IPS-NIHi7 (cell line): Measurements from ENCODE around the gene SBNO1.
"Not testable (repeated sequence)": the region's sequence is repeated elsewhere in the genome, so short reads cannot be mapped to it uniquely, and the experiment has no call there.

Experiments
- DNase-seq: peaks from one replicate; pipeline ENCODE4 v3.0.0; 2012; ENCODE audit warnings: mixed read lengths; ENCODE audit errors: extremely low spot score

The SBNO1 gene

DNA sequence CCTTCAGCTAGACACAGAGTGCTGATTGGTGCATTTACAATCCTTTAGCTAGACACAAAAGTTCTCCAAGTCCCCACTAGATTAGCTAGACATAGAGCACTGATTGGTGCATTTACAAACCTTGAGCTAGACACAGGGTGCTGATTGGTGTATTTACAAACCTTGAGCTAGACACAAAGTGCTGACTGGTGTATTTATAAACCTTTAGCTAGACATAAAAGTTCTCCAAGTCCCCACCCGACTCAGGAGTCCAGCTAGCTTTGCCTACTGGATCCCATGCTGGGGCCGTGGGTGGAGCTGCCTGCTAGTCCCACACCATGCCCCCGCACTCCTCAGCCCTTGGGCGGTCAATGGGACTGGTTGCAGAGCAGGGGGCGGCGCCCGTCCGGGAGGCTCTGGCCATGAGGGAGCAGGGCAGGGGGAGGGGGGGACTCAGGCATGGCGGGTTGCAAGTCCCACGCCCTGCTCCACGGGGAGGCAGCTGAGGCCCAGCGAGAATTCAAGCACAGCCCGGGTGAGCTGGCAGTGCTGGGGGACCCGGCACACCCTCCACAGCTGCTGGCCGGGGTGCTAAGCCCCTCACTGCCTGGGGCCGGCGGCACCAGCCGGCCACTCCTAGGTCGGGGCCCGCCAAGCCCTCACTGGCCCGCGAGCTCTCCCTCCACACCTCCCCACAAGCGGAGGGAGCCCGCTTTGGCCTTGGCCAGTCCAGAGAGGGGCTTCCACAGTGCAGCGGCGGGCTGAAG is 115.5 kb downstream of the SBNO1 start:
- DNase-seq, result not testable (repeated sequence)

DNA sequence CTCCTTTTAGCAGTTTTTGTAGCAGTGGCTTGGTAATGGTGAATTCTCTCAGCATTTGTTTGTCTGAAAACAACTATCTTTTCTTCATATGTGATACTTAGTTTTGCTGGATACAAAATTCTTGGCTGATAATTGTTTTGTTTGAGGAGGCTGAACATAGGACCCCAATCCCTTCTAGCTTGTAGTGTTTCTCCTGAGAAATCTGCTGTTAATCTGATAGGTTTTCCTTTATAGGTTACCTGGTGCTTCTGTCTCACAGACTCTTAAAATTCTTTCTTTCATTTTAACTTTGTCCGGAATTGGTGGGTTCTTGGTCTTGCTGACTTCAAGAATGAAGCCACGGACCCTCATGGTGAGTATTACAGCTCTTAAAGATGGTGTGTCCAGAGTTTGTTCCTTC is 116.5 kb downstream of the SBNO1 start:
- DNase-seq, result not testable (repeated sequence)

DNA sequence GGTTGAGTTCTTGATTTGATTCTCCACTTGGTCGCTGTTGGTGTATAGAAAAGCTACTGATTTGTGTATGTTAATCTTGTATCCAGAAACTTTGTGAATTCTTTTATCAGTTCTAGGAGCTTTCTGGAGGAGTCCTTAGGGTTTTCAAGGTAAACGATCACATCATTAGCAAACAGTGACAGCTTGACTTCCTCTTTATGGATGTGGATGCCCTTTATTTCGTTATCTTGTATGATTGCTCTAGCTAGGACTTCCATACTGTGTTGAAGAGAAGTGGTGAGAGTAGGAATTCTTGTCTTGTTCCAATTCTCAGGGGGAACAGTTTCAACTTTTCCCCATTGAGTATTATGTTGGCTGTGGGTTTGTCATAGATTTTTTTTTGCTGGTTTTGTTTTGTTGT is 119.0 kb downstream of the SBNO1 start:
- DNase-seq, result no peak

DNA sequence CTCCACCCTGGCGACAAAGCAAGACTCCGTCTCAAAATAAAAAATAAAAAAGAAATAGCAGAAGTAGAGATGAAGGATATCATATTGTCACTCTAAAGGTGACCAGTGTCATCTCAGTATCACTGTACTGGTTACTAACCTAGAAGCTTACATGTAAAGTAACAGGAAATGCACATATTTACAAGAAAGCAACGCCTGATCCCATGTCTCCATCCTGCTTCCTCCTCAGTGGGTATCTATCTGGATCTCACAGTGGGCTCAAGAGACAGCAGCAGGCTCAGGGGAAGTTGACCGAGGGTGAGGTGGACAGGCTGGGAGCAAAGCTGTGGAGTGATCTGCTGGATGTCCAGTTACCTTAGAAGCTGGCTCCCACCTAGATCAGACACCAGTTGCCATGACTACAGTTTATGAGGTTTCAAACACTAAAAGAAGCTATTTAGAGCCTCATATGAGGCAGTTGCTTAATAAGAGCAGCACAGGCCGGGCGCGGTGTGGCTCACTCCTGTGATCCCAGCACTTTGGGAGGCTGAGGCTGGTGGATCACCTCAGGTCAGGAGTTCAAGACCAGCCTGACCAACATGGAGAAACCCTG is 120.9 kb downstream of the SBNO1 start:
- DNase-seq, result no peak

DNA sequence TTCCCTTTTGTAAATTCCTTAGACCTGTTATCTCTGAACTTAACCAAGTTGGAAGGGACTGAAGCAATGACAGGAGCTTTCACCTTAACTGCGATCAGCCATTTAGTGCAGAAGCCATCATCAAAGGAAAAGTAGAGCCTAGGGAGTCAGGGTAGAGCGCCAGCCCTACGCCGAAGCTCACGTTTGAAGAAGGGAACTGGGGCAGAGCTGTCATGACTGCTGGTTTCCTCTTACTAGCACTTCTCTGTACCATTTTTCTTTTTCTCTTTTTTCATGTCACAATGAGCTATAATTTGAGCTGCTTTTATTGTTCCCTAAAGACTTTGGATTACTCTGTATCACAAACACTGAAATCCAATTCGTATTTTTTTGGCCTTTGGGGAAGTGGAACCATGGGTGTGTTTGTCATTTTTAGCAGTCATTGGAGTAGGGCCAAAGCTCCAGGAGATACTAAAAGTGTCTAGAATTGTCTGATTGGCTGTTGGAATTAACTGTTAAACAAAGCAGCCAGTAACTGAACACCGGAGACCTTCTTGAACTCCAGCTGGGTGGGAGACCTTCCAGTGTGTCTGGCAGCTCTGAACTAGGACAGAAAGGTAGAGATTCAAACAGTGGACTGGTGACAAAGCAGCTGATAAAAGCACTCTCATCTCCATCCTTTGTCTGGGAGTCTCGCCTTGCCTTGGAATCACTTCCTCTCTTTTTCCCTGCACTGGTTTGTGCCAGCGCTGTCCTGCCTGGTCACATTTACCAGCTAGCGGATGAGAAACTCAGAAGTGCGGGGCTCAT is 122.3 kb downstream of the SBNO1 start:
- DNase-seq, result no peak
